ENCODE data around the gene RB1. TPM values are rescaled to one million over a fixed set of nuclear protein-coding genes. Genes with fewer than 3 reads are reported as not detected.

Gene RB1
- total and polyA plus RNA-seq, 9 of the 15 experiments (the other 6 are each of a cell fraction or from before 2014, with no cell fraction given): 5.0 to 23.8 (median 17.9) TPM

DNA sequence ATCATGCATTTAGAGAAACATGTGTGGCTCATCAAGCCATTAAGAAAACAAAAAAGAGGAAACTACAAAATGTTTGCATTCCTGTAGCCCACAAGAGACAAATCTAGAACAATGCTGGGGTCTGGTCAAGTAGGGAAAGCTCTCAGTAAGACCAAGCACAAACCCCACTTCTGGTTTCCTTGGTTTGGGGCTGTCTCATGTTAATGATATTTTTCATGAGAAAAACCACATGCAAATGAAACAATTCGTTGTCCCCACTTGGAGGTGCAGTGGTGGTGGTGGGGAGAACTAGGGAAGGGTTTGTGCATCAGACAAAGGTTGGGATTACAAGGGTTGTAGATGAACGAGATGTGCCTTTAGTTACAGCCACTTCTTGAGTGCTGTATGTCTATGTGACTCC, 7.0 kb upstream of the RB1 start (continued):
- no peak for TF ChIP-seq CHD2 (IDR thresholded peaks at IDR 0.05; ENCODE audit: low read depth, low read length)
- no peak for TF ChIP-seq ZKSCAN1 (IDR thresholded peaks at IDR 0.05; ENCODE audit: low read depth, low read length)
- no peak for TF ChIP-seq PHB (CRISPR knock-in tag; IDR thresholded peaks at IDR 0.05)
- TF ChIP-seq FOXJ3 (CRISPR knock-in tag; IDR thresholded peaks at IDR 0.05): no peak
- TF ChIP-seq HNRNPK (IDR thresholded peaks at IDR 0.05; ENCODE audit: low read depth, low read length, poor library complexity, severe bottlenecking): no peak
- no peak for TF ChIP-seq ESRRA (IDR thresholded peaks at IDR 0.05; ENCODE audit: borderline replicate concordance, low read depth)

DNA sequence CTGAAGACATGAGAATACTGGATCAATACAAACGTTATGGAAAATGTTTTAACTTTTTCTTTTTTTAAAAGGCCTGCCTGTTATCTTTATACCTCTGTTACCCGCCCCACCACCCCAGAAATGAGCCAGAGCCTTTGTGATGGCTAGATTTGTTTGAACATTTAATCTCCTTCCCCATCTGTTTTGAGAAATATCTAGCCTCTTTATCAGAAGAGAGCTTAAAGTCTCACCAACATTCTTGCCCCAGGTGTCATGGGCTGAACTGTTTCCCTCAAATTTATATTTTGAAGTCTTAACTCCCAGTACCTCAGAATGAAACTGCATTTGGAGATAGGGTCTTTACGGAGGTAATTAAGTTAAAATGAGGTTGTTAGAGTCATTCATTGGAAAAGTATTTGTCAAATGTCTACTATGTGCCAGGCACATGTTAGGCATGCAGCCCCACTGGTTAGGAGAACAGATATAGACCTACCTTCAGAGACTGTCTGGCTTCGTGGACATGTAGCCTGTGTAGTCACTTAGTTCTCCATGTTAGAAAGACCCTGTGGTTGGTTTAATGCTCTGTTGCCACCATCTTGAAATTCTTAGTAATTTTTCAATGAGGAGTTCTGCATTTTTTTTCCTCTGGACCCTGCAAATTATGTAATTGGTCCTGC, 6.3 kb upstream of the RB1 start:
- in situ Hi-C loops (cut with MboI) (no loop called here), intact Hi-C loops (cut with micrococcal nuclease) (loop anchor here (10.0 kb wide), 1 partner anchor 172 kb away; no protein-coding TSS in a partner anchor)
- Histone ChIP-seq H3K36me3 (ENCODE audit: control insufficient read depth, insufficient read depth, low read length) (no peaks in the 10 kb centered on the region), H4K20me1 (replicated peaks; ENCODE audit: control insufficient read depth, insufficient read depth, low read length) (no peaks in the 10 kb centered on the region), H3K9ac (ENCODE audit: insufficient read depth in 1 of 2, low read depth in 2 of 2, low read length in 2 of 2) (no peak overlapping the region), H3K9me1 (ENCODE audit: control insufficient read depth, insufficient read depth, low read length) (no peaks in the 10 kb centered on the region), H3K9me3 (replicated peaks; ENCODE audit: control insufficient read depth, insufficient read depth, low read depth, low read length) (no peaks in the 10 kb centered on the region), H3K27ac (ENCODE audit: extremely low read depth, low read depth, low read length) (no peak overlapping the region), H3K4me3 (no peak overlapping the region), H3K79me2 (ENCODE audit: control insufficient read depth, insufficient read depth, low read length) (no peaks in the 10 kb centered on the region), H3K4me1 (replicated peaks in 1 of 2; ENCODE audit: control insufficient read depth in 2 of 2, insufficient read depth in 2 of 2, low read length in 2 of 2) (peaks cover 0 to 9% of the 10 kb centered on the region in 2 experiments; a peak in 1 of 5 replicates), H3K27me3 (ENCODE audit: control insufficient read depth in 2 of 2, insufficient read depth in 2 of 2, low read length in 2 of 2) (no peaks in the 10 kb centered on the region), H2AFZ (ENCODE audit: low read depth, low read length) (peak overlapping the region; percentile 11; the same call in 1 of the 2 replicates), H3K4me2 (ENCODE audit: insufficient read depth, low read length) (no peak overlapping the region)
- DNase-seq (ENCODE audit: extremely low read depth in 1 of 4, low spot score in 3 of 4): no peak
- FAIRE-seq: no peak
- 5% methylated on average over 4 of the region's 4 CpGs for WGBS (ENCODE audit: insufficient coverage, low coverage, missing lambda C conversion rate)
- CTCF ChIA-PET (ENCODE audit: low intra/inter-chr PET ratio): no interaction called here
- POLR2A ChIA-PET: no interaction called here
- BruUV-seq (replicated peaks): no TSS peak
- ATAC-seq: 0 out of 3 replicates have a peak, but pooled peaks have one; percentile 26
- TF ChIP-seq, protein P1, sequence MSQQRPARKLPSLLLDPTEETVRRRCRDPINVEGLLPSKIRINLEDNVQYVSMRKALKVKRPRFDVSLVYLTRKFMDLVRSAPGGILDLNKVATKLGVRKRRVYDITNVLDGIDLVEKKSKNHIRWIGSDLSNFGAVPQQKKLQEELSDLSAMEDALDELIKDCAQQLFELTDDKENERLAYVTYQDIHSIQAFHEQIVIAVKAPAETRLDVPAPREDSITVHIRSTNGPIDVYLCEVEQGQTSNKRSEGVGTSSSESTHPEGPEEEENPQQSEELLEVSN (IDR thresholded peaks at IDR 0.05; ENCODE audit: borderline replicate concordance in 1 of 2, extremely low read depth in 1 of 2, insufficient read depth in 1 of 2, insufficient read length in 1 of 2, low read depth in 1 of 2, low read length in 1 of 2, poor library complexity in 1 of 2, severe bottlenecking in 1 of 2): no peak
- TF ChIP-seq MYBL2 (IDR thresholded peaks at IDR 0.05; ENCODE audit: low read depth): no peak
- TF ChIP-seq MYBL2 (CRISPR knock-in tag; IDR thresholded peaks at IDR 0.05; ENCODE audit: borderline replicate concordance): no peak
- no peak for TF ChIP-seq NCOA6 (IDR thresholded peaks at IDR 0.05)

Data from K562 (cell line).